WTC11 (cell line): ENCODE measurements around the gene CPD.

Experiments
- ATF1 ChIP-seq: sonication (generic); formaldehyde crosslinking; IDR thresholded peaks from 2 replicates; pipeline ENCODE4 v1.8.1; 2023; ENCODE audit warnings: mild to moderate bottlenecking, moderate library complexity, missing genetic modification reagents
- CTCF ChIP-seq: fragments of 200-600 bp; IDR thresholded peaks from 2 replicates; pipeline ENCODE4 v1.8.0; 2022; ENCODE audit warnings: antibody characterized with exemption
- NFYB ChIP-seq: sonication (generic); formaldehyde crosslinking; conservative IDR thresholded peaks from 2 replicates; pipeline ENCODE4 v1.8.0; 2022; ENCODE audit warnings: low read depth, missing genetic modification reagents

- TF ChIP-seq ATF1 (CRISPR knock-in tag) (no peak), CTCF (no peak), NFYB (CRISPR knock-in tag) (no peak)
Measured at GRCh38 chr17:30334421-30334820, 44.3 kb upstream of the CPD start.
